OCI-LY7 (cell line): Measurements from ENCODE around the gene RSAD2. TPM values are rescaled to one million over a fixed set of nuclear protein-coding genes. Genes with fewer than 3 reads are reported as not detected.

Source experiments
- BruUV-seq: library from RNA; stranded (reverse); fragments of 400-500 nt; replicated peaks from 2 replicates; lab custom pipeline; 2021; lab: Mats Ljungman, UMichigan
- CTCF ChIA-PET: fragments of 300-600 bp; sonication (Branson Sonifier 250); formaldehyde crosslinking; loops from one replicate; lab custom pipeline; 2022; ENCODE audit warnings: antibody characterized with exemption; ENCODE audit not compliant: unreplicated experiment; lab: Charles Lee
- POLR2A ChIA-PET: fragments of 300-600 bp; sonication (Branson Sonifier 250); formaldehyde crosslinking; loops from one replicate; lab custom pipeline; 2022; ENCODE audit warnings: antibody characterized with exemption; lab: Charles Lee
- DNase-seq: peaks from one replicate; pipeline ENCODE4 v3.0.0-alpha.2; 2015; ENCODE audit warnings: low spot score
- H2AFZ ChIP-seq: fragments of 200-600 bp; sonication (generic), shearing (Covaris generic); 2 replicates; pipeline ENCODE4 v1.6.1; 2014; ENCODE audit warnings: mild to moderate bottlenecking, antibody characterized with exemption, low read length, moderate library complexity
- H3K27ac ChIP-seq: fragments of 200-600 bp; sonication (generic); 2 replicates; pipeline ENCODE4 v1.5.1; 2014; ENCODE audit warnings: mixed run types, low read depth, mild to moderate bottlenecking, moderate library complexity, low read length, inconsistent platforms; ENCODE audit not compliant: poor library complexity, severe bottlenecking
- H3K36me3 ChIP-seq: fragments of 200-600 bp; sonication (generic); 2 replicates; pipeline ENCODE4 v1.6.1; 2014; ENCODE audit warnings: mild to moderate bottlenecking, antibody characterized with exemption, low read length, moderate library complexity, mixed read lengths; ENCODE audit not compliant: insufficient read depth
- H3K4me1 ChIP-seq: fragments of 200-600 bp; sonication (generic); 2 replicates; pipeline ENCODE4 v1.5.1; 2014; ENCODE audit warnings: mild to moderate bottlenecking, low read length; ENCODE audit not compliant: insufficient read depth, poor library complexity, severe bottlenecking
- H3K4me2 ChIP-seq: fragments of 200-600 bp; sonication (generic); 2 replicates; pipeline ENCODE4 v1.6.1; 2014; ENCODE audit warnings: mild to moderate bottlenecking, low read length
- H3K4me3 ChIP-seq: fragments of 200-600 bp; sonication (generic); 2 replicates; pipeline ENCODE4 v1.5.1; 2014; ENCODE audit warnings: mild to moderate bottlenecking, low read depth, low read length; ENCODE audit not compliant: poor library complexity, severe bottlenecking
- H3K79me2 ChIP-seq: fragments of 200-600 bp; sonication (generic); 2 replicates; pipeline ENCODE4 v1.6.1; 2016; ENCODE audit warnings: low read depth, mild to moderate bottlenecking, low read length, moderate library complexity, mixed read lengths; ENCODE audit not compliant: insufficient read depth
- H3K9me2 ChIP-seq: fragments of 200-600 bp; sonication (generic); 2 replicates; pipeline ENCODE4 v1.6.1; 2016; ENCODE audit warnings: mild to moderate bottlenecking, low read length, mixed read lengths; ENCODE audit not compliant: insufficient read depth
- H3K9me3 ChIP-seq: fragments of 200-600 bp; sonication (generic); 2 replicates; pipeline ENCODE4 v1.6.1; 2014; ENCODE audit warnings: mild to moderate bottlenecking, mixed run types, low read length, mixed read lengths
- H4K20me1 ChIP-seq: fragments of 200-600 bp; sonication (generic); 2 replicates; pipeline ENCODE4 v1.6.1; 2014; ENCODE audit warnings: mild to moderate bottlenecking, antibody characterized with exemption, low read length, moderate library complexity, mixed read lengths; ENCODE audit not compliant: insufficient read depth
- EZH2phosphoT487 ChIP-seq: fragments of 200-600 bp; sonication (generic); IDR thresholded peaks from 2 replicates; pipeline ENCODE4 v1.6.1; 2018; ENCODE audit warnings: low read depth, borderline replicate concordance, mild to moderate bottlenecking, mixed run types, antibody characterized with exemption, low read length, moderate library complexity, mixed read lengths
- intact Hi-C: fragments of 100-400 bp; cut with micrococcal nuclease; formaldehyde crosslinking; loops from one replicate; pipeline ENCODE4 v1.10.0; 2022; ENCODE audit not compliant: unreplicated experiment
- total RNA-seq, 2 experiments: library from RNA; depleted of rRNA in 1 of 2; stranded (reverse); fragments of >200 nt in 1 of 2; shearing (Covaris generic) in 1 of 2; gene quantifications; 2 replicates each; pipeline ENCODE4 v1.2.3, GENCODE V29; 2014 to 2022
- TF ChIP-seq, protein P1 (sequence below): fragments of 200-600 bp; sonication (generic); conservative IDR thresholded peaks from 2 replicates; pipeline ENCODE4 v1.5.1; 2014; ENCODE audit warnings: mild to moderate bottlenecking, antibody characterized with exemption, low read length, moderate library complexity, mixed read lengths

RSAD2 gene
- total RNA-seq, 2 experiments from 2014 or later: not detected

- Histone ChIP-seq H3K4me1 (no peaks in the 10 kb centered on the region), H2AFZ (no peak overlapping the region), H3K9me2 (no peaks in the 10 kb centered on the region), H3K27ac (no peak overlapping the region), H3K4me3 (no peak overlapping the region), H3K36me3 (no peaks in the 10 kb centered on the region), H3K79me2 (no peaks in the 10 kb centered on the region), H3K9me3 (peaks cover 29% of the 10 kb centered on the region; the same call in 1 of the 2 replicates), H4K20me1 (no peaks in the 10 kb centered on the region), H3K4me2 (no peak overlapping the region)
- intact Hi-C loops: no loop called here
- no TSS peak for BruUV-seq
- DNase-seq: no peak
- POLR2A ChIA-PET: interaction anchor here (0.9 kb wide), 1 partner anchor 11 kb away, joined by 3 read pairs; no protein-coding TSS in a partner anchor
- no peak for TF ChIP-seq EZH2phosphoT487
- TF ChIP-seq, protein P1, sequence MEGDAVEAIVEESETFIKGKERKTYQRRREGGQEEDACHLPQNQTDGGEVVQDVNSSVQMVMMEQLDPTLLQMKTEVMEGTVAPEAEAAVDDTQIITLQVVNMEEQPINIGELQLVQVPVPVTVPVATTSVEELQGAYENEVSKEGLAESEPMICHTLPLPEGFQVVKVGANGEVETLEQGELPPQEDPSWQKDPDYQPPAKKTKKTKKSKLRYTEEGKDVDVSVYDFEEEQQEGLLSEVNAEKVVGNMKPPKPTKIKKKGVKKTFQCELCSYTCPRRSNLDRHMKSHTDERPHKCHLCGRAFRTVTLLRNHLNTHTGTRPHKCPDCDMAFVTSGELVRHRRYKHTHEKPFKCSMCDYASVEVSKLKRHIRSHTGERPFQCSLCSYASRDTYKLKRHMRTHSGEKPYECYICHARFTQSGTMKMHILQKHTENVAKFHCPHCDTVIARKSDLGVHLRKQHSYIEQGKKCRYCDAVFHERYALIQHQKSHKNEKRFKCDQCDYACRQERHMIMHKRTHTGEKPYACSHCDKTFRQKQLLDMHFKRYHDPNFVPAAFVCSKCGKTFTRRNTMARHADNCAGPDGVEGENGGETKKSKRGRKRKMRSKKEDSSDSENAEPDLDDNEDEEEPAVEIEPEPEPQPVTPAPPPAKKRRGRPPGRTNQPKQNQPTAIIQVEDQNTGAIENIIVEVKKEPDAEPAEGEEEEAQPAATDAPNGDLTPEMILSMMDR: no peak
- CTCF ChIA-PET: no interaction called here
Measured at GRCh38 chr2:6846540-6846939, 31.0 kb upstream of the RSAD2 start.

- intact Hi-C loops: no loop called here
- CTCF ChIA-PET: no interaction called here
- H3K4me2 ChIP-seq: no peak overlapping the region
- H4K20me1 ChIP-seq: no peaks in the 10 kb centered on the region
- H3K79me2 ChIP-seq: no peaks in the 10 kb centered on the region
- H3K36me3 ChIP-seq: no peaks in the 10 kb centered on the region
- no peak for DNase-seq
- no peak overlapping the region for H2AFZ ChIP-seq
- POLR2A ChIA-PET: interaction anchor here (1.4 kb wide), 1 partner anchor 24 kb away, joined by 3 read pairs; no protein-coding TSS in a partner anchor
- H3K4me1 ChIP-seq: no peaks in the 10 kb centered on the region
- H3K9me2 ChIP-seq: no peaks in the 10 kb centered on the region
- H3K9me3 ChIP-seq: peaks cover 29% of the 10 kb centered on the region; the same call in 1 of the 2 replicates
- no TSS peak for BruUV-seq
- H3K4me3 ChIP-seq: no peak overlapping the region
- TF ChIP-seq, protein P1: no peak
- no peak for TF ChIP-seq EZH2phosphoT487
- H3K27ac ChIP-seq: no peak overlapping the region
Measured at GRCh38 chr2:6846967-6847681, 30.5 kb upstream of the RSAD2 start.

DNA sequence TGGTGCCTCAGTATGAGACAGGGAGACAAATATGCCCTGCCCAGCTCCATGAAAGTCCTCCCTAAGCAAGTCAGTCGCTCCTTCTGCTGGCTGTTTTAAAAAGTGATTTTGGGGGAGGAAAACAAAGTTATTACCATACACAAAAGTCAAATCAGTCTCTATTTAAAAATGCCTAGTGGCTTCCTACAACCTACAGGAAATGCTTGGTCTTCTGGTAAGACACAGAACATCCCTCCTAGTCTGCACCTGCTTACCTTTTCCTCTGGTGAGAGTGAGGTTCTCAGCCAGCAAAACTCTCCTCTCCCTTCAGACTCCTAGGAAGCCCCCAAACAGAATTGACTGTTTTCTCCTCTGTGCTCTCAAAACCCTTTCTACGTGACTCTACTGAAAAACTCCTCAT, 25.4 kb upstream of the RSAD2 start:
- no peak overlapping the region for H3K4me2 ChIP-seq
- H3K36me3 ChIP-seq: no peaks in the 10 kb centered on the region
- no peak overlapping the region for H3K4me3 ChIP-seq
- no TSS peak for BruUV-seq
- no peak for DNase-seq
- intact Hi-C loops: no loop called here
- ChIA-PET POLR2A (no interaction called here), CTCF (no interaction called here)
- no peaks in the 10 kb centered on the region for H3K9me3 ChIP-seq
- no peaks in the 10 kb centered on the region for H4K20me1 ChIP-seq
- no peaks in the 10 kb centered on the region for H3K9me2 ChIP-seq
- H3K79me2 ChIP-seq: no peaks in the 10 kb centered on the region
- TF ChIP-seq, protein P1: no peak
- no peak for TF ChIP-seq EZH2phosphoT487
- H2AFZ ChIP-seq: no peak overlapping the region
- no peaks in the 10 kb centered on the region for H3K4me1 ChIP-seq
- H3K27ac ChIP-seq: no peak overlapping the region
